Forelimb muscle (tissue), 1 donor: ENCODE data around the gene AOAH. TPM values are rescaled to one million over a fixed set of nuclear protein-coding genes. Genes with fewer than 3 reads are reported as not detected.
"Not testable (repeated sequence)": the region's sequence is repeated elsewhere in the genome, so short reads cannot be mapped to it uniquely, and the experiment has no call there.

Experiments
- DNase-seq: peaks from one replicate; pipeline ENCODE4 v3.0.0-alpha.2; 2013; ENCODE audit warnings: low read depth
- polyA plus RNA-seq: library from polyadenylated mRNA; unstranded; fragments of 120-200 nt; gene quantifications from one replicate; pipeline ENCODE4 v1.2.1, GENCODE V29; 2013; ENCODE audit not compliant: insufficient read length

The AOAH gene
- polyA plus RNA-seq, 1 donor, result 2.5 TPM

DNA sequence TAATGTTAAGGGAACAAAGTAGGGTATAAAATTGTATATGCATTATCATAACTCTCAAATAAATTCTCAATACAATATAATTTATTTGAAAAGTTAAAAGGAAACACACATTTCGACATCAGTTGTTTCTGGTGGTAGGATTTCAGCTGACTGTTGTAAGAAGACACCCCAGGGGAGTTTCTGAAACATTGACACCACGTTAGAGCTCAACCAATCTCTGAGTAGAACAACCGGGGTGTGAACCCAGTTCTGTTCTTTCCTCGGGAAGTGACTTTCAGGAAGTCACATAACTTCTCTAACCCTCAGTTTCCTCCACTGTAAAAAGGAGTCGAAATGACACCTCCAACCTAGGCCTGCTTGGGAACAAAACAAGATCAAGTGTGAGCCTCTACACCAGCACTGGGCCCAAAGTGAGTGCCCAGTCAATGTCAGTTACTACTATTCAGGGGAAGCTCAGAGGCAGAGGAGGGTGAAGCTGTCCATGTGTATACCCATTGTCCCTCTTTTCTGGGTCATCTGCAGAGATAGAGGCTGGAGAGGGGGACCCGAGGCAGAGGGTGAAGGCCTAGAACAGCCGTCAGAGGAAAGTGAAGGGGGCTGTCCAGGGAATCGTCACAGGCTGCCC, 67.1 kb downstream of the AOAH start:
- no peak for DNase-seq

GRCh38 chr7:36654436-36654835, 69.9 kb downstream of the AOAH start:
- no peak for DNase-seq

DNA sequence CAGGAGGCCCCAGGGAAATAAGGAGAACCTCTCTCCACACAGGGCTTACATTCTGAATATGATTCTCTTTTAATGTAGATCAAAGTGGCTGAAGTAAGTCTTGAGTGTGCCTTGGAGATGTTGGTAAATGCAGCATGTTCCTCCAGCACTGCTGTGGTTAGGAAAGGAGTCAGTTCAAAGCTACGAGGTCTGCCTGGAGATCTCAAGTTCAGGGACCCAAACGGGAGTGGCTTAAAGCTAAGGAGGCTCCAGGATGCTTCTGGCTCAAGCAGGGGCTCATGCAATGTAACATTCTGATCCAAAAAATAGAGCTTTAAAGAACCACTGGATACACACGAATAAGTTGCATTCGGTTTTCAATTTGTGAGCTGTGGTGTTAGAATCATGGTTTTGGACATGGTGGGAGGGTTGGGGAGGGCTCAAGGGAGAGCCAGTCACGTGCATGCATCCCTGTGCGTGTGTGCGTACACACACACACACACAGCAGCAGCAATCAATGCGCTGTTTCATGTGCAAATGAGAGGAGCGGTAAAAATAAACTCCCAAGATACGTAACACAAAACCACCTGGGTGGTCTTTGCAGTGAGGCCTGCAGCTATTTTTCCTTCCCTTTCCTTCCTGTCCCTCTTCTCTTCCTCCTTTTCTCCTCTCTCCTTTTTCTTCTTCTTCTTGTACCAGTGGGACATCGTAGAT, 70.5 kb downstream of the AOAH start:
- no peak for DNase-seq

- DNase-seq, result no peak
Measured at GRCh38 chr7:36653008-36653662, 71.2 kb downstream of the AOAH start.

DNA sequence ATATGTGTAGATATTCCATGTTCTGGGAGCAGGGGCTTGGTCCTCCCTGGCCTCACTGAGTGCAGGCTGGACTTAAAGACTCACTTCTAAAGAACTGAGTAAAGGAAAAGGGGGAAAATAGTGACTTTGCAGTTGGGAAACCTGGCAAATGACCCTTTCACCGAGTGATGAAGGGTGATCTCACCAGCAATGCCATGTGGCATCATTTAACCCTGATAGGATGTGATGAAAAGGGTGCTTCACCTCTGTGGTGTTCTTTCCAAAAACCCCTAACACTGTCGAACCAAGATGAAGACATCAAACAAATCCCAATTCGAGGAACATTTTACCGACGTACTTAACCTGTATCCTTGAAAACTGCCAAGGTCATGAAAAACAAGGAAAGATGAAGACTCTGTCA, 71.9 kb downstream of the AOAH start:
- DNase-seq, result no peak

DNA sequence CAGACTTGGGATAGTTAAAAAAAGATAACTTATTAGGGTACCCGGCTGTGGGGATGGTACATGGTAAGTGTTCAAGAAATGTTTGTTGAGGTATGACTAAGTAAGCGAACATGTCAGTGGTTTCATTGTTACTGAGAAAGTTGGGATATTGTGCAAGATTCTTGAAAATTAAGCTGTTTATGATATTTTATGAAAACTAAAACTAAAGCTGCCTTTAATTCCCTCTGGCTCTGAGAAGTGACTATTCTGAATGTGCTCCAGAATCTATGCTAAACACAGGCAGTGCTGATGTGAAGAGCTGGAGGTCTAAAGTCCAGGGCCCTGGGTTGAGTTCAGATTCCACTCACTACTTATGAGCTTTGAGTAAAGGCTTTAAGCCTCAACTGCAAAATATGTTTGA, 72.9 kb downstream of the AOAH start:
- no peak for DNase-seq

GRCh38 chr7:36650766-36651312, 73.5 kb downstream of the AOAH start:
- DNase-seq, result no peak

DNA sequence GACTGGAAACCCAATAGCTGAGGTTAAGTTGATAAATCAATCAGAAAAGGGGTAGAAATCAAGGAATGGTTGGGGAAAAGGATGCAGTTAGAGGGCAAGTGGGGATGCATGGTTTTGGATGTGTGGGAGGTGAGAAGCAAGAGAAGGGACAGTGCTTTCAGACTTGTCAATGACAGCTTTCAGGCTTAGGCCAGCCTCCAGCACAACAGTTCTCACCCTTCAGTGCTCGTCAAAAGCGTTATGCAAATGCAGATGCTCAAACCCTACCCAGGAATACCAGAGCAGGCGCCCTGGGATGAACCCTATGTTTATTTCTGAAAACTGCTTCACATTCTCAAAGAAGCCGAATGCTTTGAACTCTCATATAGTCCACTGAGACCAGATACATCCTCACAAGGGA, 74.0 kb downstream of the AOAH start:
- no peak for DNase-seq

DNA sequence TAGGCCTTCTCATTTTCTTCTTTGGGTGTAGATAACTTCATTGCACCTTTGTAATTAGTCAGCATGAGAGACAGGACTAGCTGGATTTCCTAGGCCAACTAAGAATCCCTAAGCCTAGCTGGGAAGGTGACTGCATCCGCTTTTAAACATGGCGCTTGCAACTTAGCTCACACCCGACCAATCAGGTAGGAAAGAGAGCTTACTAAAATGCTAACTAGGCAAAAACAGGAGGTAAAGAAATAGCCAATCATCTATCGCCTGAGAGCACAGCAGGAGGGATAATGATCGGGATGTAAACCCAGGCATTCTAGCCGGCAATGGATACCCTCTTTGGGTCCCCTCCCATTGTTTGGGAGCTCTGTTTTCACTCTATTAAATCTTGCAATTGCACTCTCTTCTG, 75.0 kb downstream of the AOAH start:
- DNase-seq, result not testable (repeated sequence)

GRCh38 chr7:36648441-36648840, 75.9 kb downstream of the AOAH start:
- no peak for DNase-seq

DNA sequence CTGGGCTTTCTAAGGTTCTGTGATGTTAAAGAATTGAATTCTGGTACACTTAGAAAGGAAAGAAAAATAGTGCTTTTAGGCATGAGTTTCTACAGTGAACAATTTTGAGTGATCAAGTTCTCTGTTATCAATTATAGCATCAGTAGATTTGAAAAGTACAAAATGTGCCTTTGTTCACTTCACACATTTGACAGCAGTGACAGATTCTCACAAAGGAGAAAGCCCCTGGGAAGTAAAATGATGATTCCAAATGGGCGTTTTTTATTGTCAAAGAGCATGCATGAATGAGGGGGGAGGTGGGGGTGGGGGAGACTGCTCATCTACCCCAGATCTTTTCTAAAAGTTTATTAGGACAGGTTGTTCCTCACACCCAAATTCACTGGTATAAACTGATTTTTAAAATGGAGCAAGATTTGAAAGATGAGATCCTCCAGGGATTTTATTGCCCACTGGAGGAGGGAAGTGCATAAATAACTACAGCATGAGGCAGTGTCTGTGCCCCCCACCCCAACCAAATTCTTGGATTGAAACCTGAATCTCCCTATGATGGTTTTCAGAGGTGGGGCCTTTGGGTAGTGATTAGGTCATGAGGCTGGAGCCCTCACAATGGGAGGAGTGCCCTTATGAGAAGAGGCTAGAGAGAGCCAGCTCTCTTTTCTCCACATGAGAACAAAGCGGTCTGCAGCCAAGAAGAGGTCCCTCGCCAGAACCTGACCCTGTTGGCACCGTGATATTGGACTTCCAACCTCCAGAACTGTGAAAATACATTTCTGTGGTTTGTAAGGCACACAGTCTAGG, 79.5 kb downstream of the AOAH start:
- DNase-seq, result no peak

DNA sequence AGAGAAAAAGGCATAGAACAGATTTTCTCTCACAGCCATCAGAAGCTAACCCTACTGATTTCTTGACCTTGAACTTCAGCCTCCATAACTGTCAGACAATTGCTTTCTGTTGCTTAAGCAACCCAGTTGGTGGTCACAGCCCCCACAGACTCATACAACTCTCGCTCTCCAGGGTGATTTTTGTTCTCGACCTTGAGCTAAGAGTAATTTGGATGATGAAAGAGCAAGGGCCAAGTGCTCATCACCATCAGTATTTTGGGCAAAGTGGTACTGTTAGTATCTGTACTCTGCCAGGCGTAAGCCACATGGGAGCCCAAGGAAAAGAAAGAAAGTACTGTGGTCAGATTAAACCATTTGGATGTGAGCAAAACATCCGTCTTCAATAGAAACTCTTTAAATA, 81.9 kb downstream of the AOAH start:
- DNase-seq, result no peak

- DNase-seq, result no peak
Measured at GRCh38 chr7:36642010-36642409, 82.3 kb downstream of the AOAH start.

DNA sequence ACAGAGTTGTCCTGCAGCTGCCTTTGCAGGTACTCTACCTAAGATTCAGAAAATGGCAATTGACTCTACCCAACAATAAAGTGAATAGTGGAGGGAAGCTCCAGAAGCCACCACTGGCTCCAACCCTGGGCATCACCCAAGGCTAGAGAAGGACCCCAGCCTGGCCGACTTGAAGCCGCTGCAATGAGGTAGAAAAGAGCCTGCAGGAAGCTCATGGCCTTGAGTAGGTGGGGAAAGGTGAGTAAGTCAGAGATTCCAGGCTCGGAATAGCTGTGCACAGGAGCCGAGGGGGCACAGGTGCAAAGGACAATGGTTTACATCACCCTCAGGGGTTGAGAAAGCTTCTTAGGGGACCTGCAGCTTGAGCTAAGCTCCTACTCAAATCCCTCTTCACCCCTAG, 83.6 kb downstream of the AOAH start:
- no peak for DNase-seq

DNA sequence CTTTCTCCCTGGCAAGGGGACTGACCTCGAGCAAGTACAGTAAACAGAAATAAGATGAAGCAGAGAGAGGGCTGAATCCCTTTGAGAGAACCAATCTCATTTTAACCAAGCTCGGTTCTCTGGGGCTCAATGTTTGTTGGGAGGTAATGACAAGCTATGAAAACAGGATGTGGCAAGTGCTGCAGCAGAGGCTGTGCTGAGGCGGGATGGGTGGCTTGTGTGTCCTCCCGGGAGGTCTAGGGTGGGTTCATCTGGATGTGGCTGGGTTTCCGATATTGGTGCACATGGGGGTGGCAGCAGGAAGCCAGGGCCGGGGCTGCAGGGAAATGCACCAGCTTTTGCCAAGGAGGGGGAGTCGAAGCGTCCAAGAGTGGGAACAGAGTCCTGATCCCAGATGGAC, 84.5 kb downstream of the AOAH start:
- no peak for DNase-seq

- DNase-seq, result no peak
Measured at GRCh38 chr7:36638586-36639263, 85.6 kb downstream of the AOAH start.

GRCh38 chr7:36638140-36638539, 86.2 kb downstream of the AOAH start:
- DNase-seq, result no peak

DNA sequence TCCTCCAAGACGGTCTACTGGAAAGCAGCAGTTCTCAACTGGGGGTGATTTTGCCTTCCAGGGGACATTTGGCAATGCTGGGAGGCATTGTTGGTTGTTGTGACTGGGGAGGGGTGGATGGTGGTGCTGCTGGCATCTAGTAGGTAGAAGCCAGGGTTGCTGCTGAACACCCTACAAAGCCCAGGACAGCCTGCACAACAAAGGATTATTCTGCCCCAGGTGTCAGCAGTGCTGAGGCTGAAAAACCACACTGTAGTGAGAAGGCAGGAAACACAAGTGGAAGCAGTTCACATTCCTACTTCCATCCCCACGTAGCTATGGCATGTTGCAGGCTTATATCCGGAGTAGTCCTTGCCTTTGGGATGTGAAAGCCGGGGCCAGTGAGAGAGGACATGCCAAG, 86.9 kb downstream of the AOAH start:
- DNase-seq, result no peak

GRCh38 chr7:36636126-36636525, 88.2 kb downstream of the AOAH start:
- DNase-seq, result no peak

GRCh38 chr7:36635091-36635490, 89.2 kb downstream of the AOAH start:
- DNase-seq, result no peak

DNA sequence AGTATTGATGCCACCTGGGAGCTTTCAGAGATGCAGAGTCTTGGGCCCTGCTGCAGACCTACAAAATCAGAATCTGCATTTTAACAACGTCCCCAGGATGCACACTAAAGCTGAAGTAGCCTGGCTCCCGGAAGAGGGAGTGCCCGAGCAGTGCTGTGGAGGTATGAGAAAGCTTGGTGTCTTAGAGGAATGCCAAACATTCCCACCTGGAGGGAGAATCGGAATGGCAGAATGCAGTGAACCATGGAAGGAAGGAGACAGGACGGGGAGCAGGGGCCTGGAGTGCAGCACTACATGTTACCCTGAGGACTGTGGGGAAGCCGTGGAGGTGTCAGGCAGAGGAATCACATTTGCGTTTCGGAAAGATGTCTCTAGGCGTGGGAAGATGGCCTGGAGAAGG, 90.9 kb downstream of the AOAH start:
- DNase-seq, result no peak
